GM18858 (cell line): ENCODE results near the gene PARK7.

ENCODE experiments used
- ATAC-seq: cut with Tn5 transposase; IDR thresholded peaks from one replicate; pipeline ENCODE4 v1.9.1; 2021; ENCODE audit not compliant: unreplicated experiment

The PARK7 gene

DNA sequence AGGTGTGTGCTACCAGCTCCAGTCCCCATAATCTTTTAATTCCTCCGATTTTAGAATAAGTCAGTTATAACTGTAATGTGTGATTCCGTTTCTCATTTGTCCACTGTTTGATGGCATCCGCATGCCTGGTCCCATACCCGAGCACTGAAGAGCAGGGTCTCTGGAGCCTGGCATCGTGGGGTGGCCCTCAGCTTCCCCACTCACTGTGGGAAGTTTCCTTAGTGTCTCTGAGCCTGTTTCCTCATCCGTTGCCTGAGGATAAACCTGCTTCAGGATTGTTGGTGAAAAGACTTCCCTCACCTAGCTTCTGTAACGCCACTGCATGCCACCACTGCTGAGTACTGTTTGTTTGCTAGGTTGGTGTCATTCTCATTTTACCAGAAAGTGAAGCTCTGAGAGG is 19.5 kb downstream of the PARK7 start:
- no peak for ATAC-seq

GRCh38 chr1:7983086-7983778 is 21.7 kb downstream of the PARK7 start:
- no peak for ATAC-seq

DNA sequence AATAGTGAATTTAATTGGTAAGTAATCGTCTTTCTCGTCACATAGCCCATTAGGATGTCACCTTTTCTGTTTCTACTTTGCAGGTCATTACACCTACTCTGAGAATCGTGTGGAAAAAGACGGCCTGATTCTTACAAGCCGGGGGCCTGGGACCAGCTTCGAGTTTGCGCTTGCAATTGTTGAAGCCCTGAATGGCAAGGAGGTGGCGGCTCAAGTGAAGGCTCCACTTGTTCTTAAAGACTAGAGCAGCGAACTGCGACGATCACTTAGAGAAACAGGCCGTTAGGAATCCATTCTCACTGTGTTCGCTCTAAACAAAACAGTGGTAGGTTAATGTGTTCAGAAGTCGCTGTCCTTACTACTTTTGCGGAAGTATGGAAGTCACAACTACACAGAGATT is 23.3 kb downstream of the PARK7 start:
- ATAC-seq = no peak

DNA sequence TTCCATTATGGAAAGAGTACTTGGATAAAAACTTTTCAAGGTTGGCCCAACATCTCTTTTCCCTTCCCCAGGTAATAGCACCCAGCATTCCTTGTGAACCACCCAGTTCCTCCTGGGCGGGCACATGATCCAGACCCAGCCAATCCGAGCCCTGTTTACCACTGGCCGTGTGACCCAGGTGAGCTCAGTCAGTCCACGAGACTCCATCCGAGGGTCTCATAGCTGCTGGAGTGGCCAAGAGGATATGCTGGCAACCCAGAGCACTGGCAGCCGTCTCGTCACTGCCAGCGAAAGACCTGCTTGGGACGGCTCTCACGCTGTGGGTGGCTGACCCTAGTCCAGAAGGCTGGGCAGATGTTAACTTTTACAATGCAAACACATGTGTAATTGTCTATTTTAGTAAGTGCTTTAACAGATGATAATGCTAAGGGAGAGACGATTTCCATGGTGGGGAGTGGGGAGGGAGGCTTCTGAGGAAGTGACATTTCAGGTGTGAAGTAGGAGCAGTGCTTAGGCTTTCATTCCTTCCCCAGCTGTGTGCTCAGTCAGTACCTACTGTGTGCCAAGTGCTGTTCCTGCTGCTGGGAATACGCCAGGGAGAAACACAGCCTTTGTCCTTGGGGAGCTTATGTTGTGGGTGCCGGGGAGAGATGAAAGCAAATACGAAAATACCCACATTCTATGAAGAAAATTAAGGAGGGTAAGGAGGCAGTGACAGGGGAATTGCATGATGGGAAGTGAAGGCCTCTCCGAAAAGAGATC is 24.5 kb downstream of the PARK7 start:
- ATAC-seq = no peak

- no peak for ATAC-seq
Observed at GRCh38 chr1:7987528-7987927, 26.0 kb downstream of the PARK7 start.

GRCh38 chr1:7988576-7988975 is 27.1 kb downstream of the PARK7 start:
- no peak for ATAC-seq

- ATAC-seq = no peak
Observed at GRCh38 chr1:7989762-7990428, 28.4 kb downstream of the PARK7 start.

DNA sequence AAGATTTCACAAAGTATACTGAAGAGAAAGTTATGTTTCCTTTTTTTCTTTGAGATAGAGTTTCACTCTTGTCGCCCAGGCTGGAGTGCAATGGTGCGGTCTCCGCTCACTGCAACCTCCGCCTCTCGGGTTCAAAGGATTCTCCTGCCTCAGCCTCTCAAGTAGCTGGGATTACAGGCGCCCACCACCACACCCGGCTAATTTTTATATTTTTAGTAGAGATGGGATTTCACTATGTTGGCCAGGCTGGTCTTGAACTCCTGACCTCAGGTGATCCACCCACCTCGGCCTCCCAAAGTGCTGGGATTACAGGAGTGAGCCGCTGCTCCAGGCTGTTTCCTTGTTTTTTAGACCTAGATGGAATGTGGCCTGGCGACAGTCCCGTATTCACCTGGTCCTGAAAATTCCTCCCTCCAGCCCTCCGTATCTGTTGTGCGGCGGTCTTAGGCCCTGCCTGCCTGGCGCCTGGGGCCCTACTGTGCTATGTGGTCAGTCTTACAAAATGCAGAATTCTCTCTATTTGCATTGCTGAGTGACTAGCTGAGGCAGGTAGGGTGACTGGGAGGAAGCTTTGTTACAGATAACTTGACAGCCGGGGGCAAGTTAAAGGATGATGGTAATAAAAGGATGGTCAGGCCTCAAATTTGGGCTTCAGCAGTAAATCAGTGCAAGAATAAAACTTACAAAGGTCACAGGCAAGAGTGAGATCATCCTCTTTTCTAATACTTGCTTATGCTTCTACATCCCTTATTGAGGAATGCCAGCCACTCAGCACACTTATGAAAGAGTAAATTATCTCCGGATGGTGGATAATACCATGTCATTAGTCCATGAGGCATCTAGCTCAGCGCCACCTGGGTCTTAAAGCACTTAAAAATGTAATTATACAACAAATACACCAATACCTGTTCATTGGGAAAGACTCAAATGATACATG is 30.3 kb downstream of the PARK7 start:
- no peak for ATAC-seq

GRCh38 chr1:7992885-7993284 is 31.4 kb downstream of the PARK7 start:
- no peak for ATAC-seq

DNA sequence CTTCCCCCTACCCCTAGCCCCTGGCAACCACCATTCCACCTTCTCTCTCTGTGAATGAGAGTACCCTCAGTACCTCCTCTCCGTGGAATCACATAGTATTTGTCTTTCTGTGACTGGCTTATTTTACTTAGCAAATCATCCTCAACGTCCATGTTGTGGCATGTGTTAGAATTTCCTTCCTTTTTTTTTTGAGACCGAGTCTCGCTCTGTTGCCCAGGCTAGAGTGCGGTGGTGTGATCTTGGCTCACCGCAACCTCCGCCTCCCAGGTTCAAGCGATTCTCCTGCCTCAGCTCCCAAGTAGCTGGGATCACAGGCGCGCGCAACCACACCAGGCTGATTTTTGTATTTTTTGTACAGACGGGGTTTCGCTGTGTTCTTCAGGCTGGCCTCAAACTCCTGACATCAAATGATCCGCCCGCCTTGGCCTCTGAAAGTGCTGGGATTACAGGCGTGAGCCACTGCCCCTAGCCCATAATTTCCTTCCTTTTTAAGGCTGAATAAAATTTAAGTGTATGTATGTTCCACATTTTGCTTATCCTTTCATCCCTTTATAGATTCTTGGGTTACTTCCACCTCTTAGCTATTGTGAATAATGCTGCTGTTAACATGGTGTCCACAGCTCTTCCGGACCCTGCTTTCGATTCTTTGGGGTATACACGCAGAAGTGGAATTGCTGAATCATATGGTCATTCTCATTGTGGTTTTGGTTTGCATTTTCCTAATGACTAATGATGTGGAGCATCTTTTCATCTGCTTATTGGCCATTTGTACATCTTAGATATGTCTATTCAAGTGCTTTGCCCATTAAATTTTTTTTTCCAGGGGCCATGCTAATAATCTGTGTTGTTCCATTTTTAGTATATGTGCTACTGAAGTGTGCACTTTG is 32.3 kb downstream of the PARK7 start:
- no peak for ATAC-seq

- no peak for ATAC-seq
Observed at GRCh38 chr1:7994827-7995226, 33.3 kb downstream of the PARK7 start.

DNA sequence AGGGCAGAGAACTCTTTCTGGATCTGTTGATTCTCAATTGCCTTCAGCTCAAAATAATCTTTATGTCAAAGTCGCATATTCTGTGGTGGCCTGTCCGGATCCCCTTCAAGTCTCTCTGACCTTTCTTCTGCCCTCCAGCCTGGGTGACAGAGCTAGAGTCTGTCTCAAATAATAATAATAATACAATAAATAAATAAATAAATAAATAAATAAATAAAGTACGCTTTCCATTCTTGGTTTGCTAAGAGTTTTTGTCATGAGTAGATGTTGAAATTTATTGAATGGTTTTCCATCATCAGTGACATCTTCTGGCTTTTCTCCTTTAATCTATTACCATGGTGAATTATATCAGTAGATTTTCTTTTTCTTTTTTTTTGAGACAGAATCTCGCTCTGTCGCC is 33.9 kb downstream of the PARK7 start:
- ATAC-seq = no peak

GRCh38 chr1:8002329-8002910 is 40.9 kb downstream of the PARK7 start:
- ATAC-seq = no peak

GRCh38 chr1:8002921-8003320 is 41.4 kb downstream of the PARK7 start:
- no peak for ATAC-seq

DNA sequence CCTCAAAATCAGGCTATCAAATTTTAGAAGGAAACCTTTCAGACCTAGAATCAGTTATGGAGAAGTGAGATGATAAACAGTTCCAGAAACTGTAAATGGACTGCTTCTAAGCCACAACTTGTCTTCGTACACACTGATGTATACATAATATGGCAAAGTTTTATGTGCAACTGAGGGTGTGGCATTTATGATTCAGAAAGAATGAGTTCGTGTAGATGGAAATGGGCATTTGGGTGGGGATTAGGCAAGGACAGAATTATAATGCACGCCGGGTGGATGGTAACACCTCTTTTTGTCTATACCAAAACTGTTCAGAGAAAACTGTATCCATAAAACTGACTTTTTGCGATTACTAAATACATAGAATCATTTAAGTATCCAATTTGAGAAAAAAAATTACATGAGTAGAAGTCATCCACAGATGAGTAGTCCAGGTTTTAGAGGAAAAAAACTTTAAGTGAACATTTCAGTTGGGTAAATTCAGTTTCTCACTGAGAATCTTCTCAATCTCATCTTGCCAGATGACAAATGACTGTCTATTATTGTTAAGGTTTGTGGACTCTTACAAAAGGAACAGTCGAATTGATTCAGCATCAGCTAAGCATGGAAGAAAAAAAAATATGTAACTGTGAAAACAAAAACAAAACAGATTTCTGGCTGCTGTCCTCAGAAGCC is 42.1 kb downstream of the PARK7 start:
- ATAC-seq = no peak

DNA sequence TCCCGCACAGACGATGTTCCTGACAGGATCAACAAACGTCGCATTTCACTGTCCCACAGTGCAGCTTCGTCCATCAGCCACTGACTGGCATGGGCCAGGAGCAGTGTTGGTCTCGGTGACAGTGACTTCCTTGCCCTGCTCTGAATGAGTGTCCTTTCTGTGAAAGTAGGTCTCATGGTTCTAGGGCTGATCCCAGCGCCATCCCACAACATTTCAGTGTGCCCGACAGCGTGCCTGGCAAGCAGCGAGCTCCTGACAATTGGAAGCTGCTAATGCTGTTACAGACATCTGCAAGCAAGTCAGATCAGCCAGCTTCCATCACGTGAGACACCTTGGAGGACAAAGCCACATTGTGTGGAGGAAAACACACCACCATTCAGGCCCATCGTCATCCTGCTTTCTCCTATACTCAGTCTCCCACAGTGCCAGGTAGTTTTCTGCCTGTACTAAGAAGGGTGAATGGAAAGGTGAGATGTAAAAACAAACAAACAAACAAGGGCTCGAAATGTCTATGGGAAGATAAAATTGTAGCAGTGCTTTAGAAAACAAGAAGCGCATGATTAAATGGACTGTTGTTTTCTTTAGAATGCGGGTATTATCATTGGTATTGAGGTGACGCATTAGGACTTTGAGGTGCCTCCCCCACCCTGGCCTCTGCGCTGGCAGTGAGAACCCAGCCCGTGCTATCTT is 42.7 kb downstream of the PARK7 start:
- no peak for ATAC-seq

- ATAC-seq = no peak
Observed at GRCh38 chr1:8004803-8005573, 43.5 kb downstream of the PARK7 start.
